GM12878 (cell line): Measurements from ENCODE around the gene CEP120. TPM values are rescaled to one million over a fixed set of nuclear protein-coding genes. Genes with fewer than 3 reads are reported as not detected.

Source experiments
- ATAC-seq: fragments of 200-7000 bp; cut with Tn5 transposase; 3 replicates; pipeline ENCODE4 v1.9.1; 2020; ENCODE audit warnings: mild to moderate bottlenecking, moderate library complexity
- BruUV-seq: library from RNA; stranded (reverse); fragments of 400-500 nt; replicated peaks from 2 replicates; lab custom pipeline; 2021; lab: Mats Ljungman, UMichigan
- CTCF ChIA-PET: fragments of 300-600 bp; sonication (Branson Sonifier 250); formaldehyde crosslinking; extraction: SDS; loops from one replicate; lab custom pipeline; 2021; ENCODE audit warnings: inconsistent platforms; lab: Yijun Ruan, JAX
- POLR2A ChIA-PET: fragments of 350-600 bp; formaldehyde crosslinking; extraction: SDS; loops from one replicate; lab custom pipeline; 2021; ENCODE audit warnings: inconsistent platforms; lab: Charles Lee
- RAD21 ChIA-PET: fragments of 300-600 bp; sonication (Branson Sonifier 250); formaldehyde crosslinking; loops from one replicate; lab custom pipeline; 2023; ENCODE audit warnings: antibody characterized with exemption; ENCODE audit not compliant: unreplicated experiment; lab: Charles Lee
- SMC1A ChIA-PET: fragments of 300-600 bp; sonication (Branson Sonifier 250); formaldehyde crosslinking; loops from one replicate; lab custom pipeline; 2023; ENCODE audit not compliant: unreplicated experiment, uncharacterized antibody; lab: Charles Lee
- DNase-seq: peaks from one replicate; pipeline ENCODE4 v3.0.0-alpha.2; 2011; ENCODE audit warnings: low read depth, low spot score
- FAIRE-seq: peaks from 3 replicates; lab custom pipeline; 2011; peaks lifted over from hg19 to GRCh38; lab: Jason Lieb, UNC
- H2AFZ ChIP-seq: 2 replicates; pipeline ENCODE4 v1.6.0; 2011; ENCODE audit warnings: low read depth, low read length, control low read depth; ENCODE audit not compliant: control insufficient read depth
- H3K27ac ChIP-seq: 2 replicates; pipeline ENCODE4 v1.5.1; 2011; ENCODE audit warnings: control low read depth; ENCODE audit not compliant: control insufficient read depth, insufficient read depth
- H3K27me3 ChIP-seq, 2 experiments: replicated peaks in 1 of 2; 2 replicates each; pipeline versions ENCODE4 v1.6.0 to v1.6.1; 2011; ENCODE audit warnings: low read length in 1 of 2; ENCODE audit not compliant: control insufficient read depth in 2 of 2, insufficient read depth in 2 of 2
- H3K36me3 ChIP-seq, 2 experiments: 2 replicates each; pipeline ENCODE4 v1.5.1; 2011; ENCODE audit warnings: low read length in 1 of 2; ENCODE audit not compliant: control insufficient read depth in 2 of 2, insufficient read depth in 2 of 2
- H3K4me1 ChIP-seq: 2 replicates; pipeline ENCODE4 v1.6.1; 2011; ENCODE audit warnings: mild to moderate bottlenecking, low read length, moderate library complexity, mixed read lengths; ENCODE audit not compliant: control insufficient read depth, insufficient read depth
- H3K4me2 ChIP-seq: 2 replicates; pipeline ENCODE4 v1.6.0; 2011; ENCODE audit warnings: control low read depth; ENCODE audit not compliant: control insufficient read depth, insufficient read depth
- H3K4me3 ChIP-seq: fragments of 200-600 bp; sonication (generic); 2 replicates; pipeline ENCODE4 v1.5.1; 2016
- H3K79me2 ChIP-seq: 2 replicates; pipeline ENCODE4 v1.6.0; 2011; ENCODE audit warnings: low read length; ENCODE audit not compliant: control insufficient read depth, insufficient read depth
- H3K9ac ChIP-seq: 2 replicates; pipeline ENCODE4 v1.8.0; 2011; ENCODE audit warnings: low read length, control low read depth, mixed read lengths; ENCODE audit not compliant: control insufficient read depth, insufficient read depth
- H3K9me3 ChIP-seq: replicated peaks from 3 replicates; pipeline ENCODE4 v1.5.1; 2011; ENCODE audit warnings: mild to moderate bottlenecking, low read length; ENCODE audit not compliant: control insufficient read depth, insufficient read depth
- H4K20me1 ChIP-seq: 2 replicates; pipeline ENCODE4 v1.6.0; 2011; ENCODE audit not compliant: control insufficient read depth, insufficient read depth
- NR2C2 ChIP-seq: IDR thresholded peaks from 2 replicates; pipeline ENCODE4 v1.6.1; 2011; ENCODE audit warnings: borderline replicate concordance, low read depth; ENCODE audit not compliant: control insufficient read depth, insufficient read length
- SMC3 ChIP-seq: IDR thresholded peaks from 2 replicates; pipeline ENCODE4 v1.6.1; 2011; ENCODE audit warnings: low read length, improper control_type of control experiment, borderline replicate concordance
- SREBF1 ChIP-seq: IDR thresholded peaks from 2 replicates; pipeline ENCODE4 v1.6.1; 2012; ENCODE audit warnings: mild to moderate bottlenecking, low read length
- WGBS: methylation state at CpG from one replicate; pipeline ENCODE4 v1.1.6; 2016; ENCODE audit warnings: low lambda C conversion rate; ENCODE audit not compliant: insufficient replicate concordance, insufficient coverage; ENCODE audit errors: missing lambda C conversion rate; 5-methylcytosine and 5-hydroxymethylcytosine counted together
- in situ Hi-C: fragments of 300-500 bp; cut with MboI; formaldehyde crosslinking; loops from 9 replicates; pipeline ENCODE4 v1.14.3; 2018; ENCODE audit warnings: mixed read lengths
- intact Hi-C: fragments of 100-400 bp; cut with micrococcal nuclease; formaldehyde crosslinking; loops from one replicate; pipeline ENCODE4 v1.14.2; 2022; ENCODE audit not compliant: unreplicated experiment
- polyA plus RNA-seq, 11 experiments: library from polyadenylated mRNA; depleted of rRNA in 4 of 11; unstranded in 6 of 11; stranded (reverse) in 5 of 11; fragments of >200 nt; fragmentation: Nextera tagmentation in 4 of 11; fragmentation: Illumina TruSeq in 1 of 11; extraction: Ambion mirVana in 4 of 11; extraction: Trizol in 1 of 11; gene quantifications; 1 replicate in 1 of 11; 2 replicates in 10 of 11; pipeline versions ENCODE4 v1.2.1 to v1.2.3, GENCODE V29; 2011 to 2016; ENCODE audit warnings: inconsistent platforms in 2 of 11, missing spikeins in 2 of 11, low read depth in 1 of 11
- total RNA-seq, 4 experiments: library from RNA; depleted of rRNA in 3 of 4; stranded (reverse); fragments of >200 nt in 3 of 4; fragmentation: Illumina TruSeq in 1 of 4; extraction: Trizol in 1 of 4; gene quantifications; 2 replicates each; pipeline versions ENCODE4 v1.2.1 to v1.2.3, GENCODE V29; 2013 to 2021
- TF ChIP-seq, protein P1 (sequence below): fragments of 450-650 bp; IDR thresholded peaks from 2 replicates; pipeline ENCODE4 v1.6.1; 2016; ENCODE audit warnings: mild to moderate bottlenecking
- TF ChIP-seq, protein P2 (sequence below): IDR thresholded peaks from 2 replicates; pipeline ENCODE4 v1.6.1; 2011; ENCODE audit warnings: borderline replicate concordance, low read depth, mild to moderate bottlenecking, moderate library complexity, mixed read lengths, low read length; ENCODE audit not compliant: insufficient read depth; ENCODE audit errors: extremely low read length

CEP120 gene
- total and polyA plus RNA-seq, 10 of the 15 experiments (the other 5 are each of a cell fraction or from before 2014, with no cell fraction given) = 4.1 to 23.0 (median 13.1) TPM

GRCh38 chr5:123350742-123351141 lies 72.5 kb downstream of the CEP120 start:
- RAD21 ChIA-PET = no interaction called here
- in situ Hi-C loops = no loop called here
- POLR2A ChIA-PET = no interaction called here
- Histone ChIP-seq H3K27ac (no peak overlapping the region), H4K20me1 (no peaks in the 10 kb centered on the region), H2AFZ (no peak overlapping the region), H3K4me1 (no peaks in the 10 kb centered on the region), H3K79me2 (no peaks in the 10 kb centered on the region), H3K9ac (no peak overlapping the region), H3K36me3 (peaks cover 0 to 3% of the 10 kb centered on the region in 2 experiments; a peak in 2 of 4 replicates), H3K4me2 (no peak overlapping the region), H3K4me3 (no peak overlapping the region), H3K9me3 (no peaks in the 10 kb centered on the region), H3K27me3 (no peaks in the 10 kb centered on the region)
- SMC1A ChIA-PET = no interaction called here
- TF ChIP-seq SREBF1 (no peak), NR2C2 (no peak), SMC3 (no peak)
- TF ChIP-seq, protein P1, sequence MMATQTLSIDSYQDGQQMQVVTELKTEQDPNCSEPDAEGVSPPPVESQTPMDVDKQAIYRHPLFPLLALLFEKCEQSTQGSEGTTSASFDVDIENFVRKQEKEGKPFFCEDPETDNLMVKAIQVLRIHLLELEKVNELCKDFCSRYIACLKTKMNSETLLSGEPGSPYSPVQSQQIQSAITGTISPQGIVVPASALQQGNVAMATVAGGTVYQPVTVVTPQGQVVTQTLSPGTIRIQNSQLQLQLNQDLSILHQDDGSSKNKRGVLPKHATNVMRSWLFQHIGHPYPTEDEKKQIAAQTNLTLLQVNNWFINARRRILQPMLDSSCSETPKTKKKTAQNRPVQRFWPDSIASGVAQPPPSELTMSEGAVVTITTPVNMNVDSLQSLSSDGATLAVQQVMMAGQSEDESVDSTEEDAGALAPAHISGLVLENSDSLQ = no peak
- TF ChIP-seq, protein P2, sequence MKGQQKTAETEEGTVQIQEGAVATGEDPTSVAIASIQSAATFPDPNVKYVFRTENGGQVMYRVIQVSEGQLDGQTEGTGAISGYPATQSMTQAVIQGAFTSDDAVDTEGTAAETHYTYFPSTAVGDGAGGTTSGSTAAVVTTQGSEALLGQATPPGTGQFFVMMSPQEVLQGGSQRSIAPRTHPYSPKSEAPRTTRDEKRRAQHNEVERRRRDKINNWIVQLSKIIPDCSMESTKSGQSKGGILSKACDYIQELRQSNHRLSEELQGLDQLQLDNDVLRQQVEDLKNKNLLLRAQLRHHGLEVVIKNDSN = no peak
- WGBS = 100% methylated on average over 1 of the region's 1 CpG
- DNase-seq (no peak), FAIRE-seq (no peak), ATAC-seq (no peak)
- CTCF ChIA-PET = no interaction called here
- no TSS peak for BruUV-seq
- intact Hi-C loops = no loop called here
